Smooth muscle cell (in vitro differentiated cells): ENCODE results near the gene CXCR2. TPM values are rescaled to one million over a fixed set of nuclear protein-coding genes. Genes with fewer than 3 reads are reported as not detected.

Experiments
- DNase-seq: peaks from one replicate; lab custom pipeline; 2025; ENCODE audit not compliant: unreplicated experiment; lab: John Stamatoyannopoulos, UW
- H2AFZ ChIP-seq: fragments of 200-600 bp; sonication (generic); 2 replicates; pipeline ENCODE4 v1.6.0; 2016; ENCODE audit warnings: antibody characterized with exemption, low read depth, mild to moderate bottlenecking
- H3F3A ChIP-seq: fragments of 200-600 bp; sonication (generic); 2 replicates; pipeline ENCODE4 v1.6.0; 2017; ENCODE audit warnings: antibody characterized with exemption, low read depth
- H3K27ac ChIP-seq: fragments of 200-600 bp; sonication (generic); 2 replicates; pipeline ENCODE4 v1.5.1; 2016; ENCODE audit warnings: low read depth, mild to moderate bottlenecking
- H3K27me3 ChIP-seq: fragments of 200-600 bp; sonication (generic); 2 replicates; pipeline ENCODE4 v1.6.1; 2016; ENCODE audit warnings: low read depth, mild to moderate bottlenecking
- H3K36me3 ChIP-seq: fragments of 200-600 bp; sonication (generic); 2 replicates; pipeline ENCODE4 v1.5.1; 2016; ENCODE audit warnings: low read depth
- H3K4me1 ChIP-seq: fragments of 200-600 bp; sonication (generic); 2 replicates; pipeline ENCODE4 v1.5.1; 2016; ENCODE audit warnings: low read depth
- H3K4me2 ChIP-seq: fragments of 200-600 bp; sonication (generic); 2 replicates; pipeline ENCODE4 v1.6.0; 2016; ENCODE audit warnings: mild to moderate bottlenecking
- H3K4me3 ChIP-seq: fragments of 200-600 bp; sonication (generic); 2 replicates; pipeline ENCODE4 v1.5.1; 2016; ENCODE audit warnings: mild to moderate bottlenecking
- H3K79me2 ChIP-seq: fragments of 200-600 bp; sonication (generic); 2 replicates; pipeline ENCODE4 v1.6.0; 2016; ENCODE audit warnings: low read depth, mild to moderate bottlenecking
- H3K9ac ChIP-seq: fragments of 200-600 bp; sonication (generic); 2 replicates; pipeline ENCODE4 v1.6.0; 2016; ENCODE audit warnings: low read depth
- H3K9me3 ChIP-seq: fragments of 200-600 bp; sonication (generic); replicated peaks from 2 replicates; pipeline ENCODE4 v1.5.1; 2016; ENCODE audit warnings: low read depth
- H4K20me1 ChIP-seq: fragments of 200-600 bp; sonication (generic); 2 replicates; pipeline ENCODE4 v1.6.0; 2016; ENCODE audit warnings: low read depth
- CTCF ChIP-seq: fragments of 200-600 bp; sonication (generic); IDR thresholded peaks from 2 replicates; pipeline ENCODE4 v1.5.1; 2017; ENCODE audit warnings: borderline replicate concordance, mild to moderate bottlenecking, antibody characterized with exemption; ENCODE audit not compliant: insufficient read depth, poor library complexity, severe bottlenecking
- WGBS: methylation state at CpG from one replicate; pipeline ENCODE4 v1.1.7; 2016; ENCODE audit warnings: low lambda C conversion rate; 5-methylcytosine and 5-hydroxymethylcytosine counted together
- polyA plus RNA-seq: library from polyadenylated mRNA; unstranded; fragments of >200 nt; fragmentation: Nextera tagmentation; extraction: Ambion mirVana; gene quantifications from 2 replicates; pipeline ENCODE4 v1.2.1, GENCODE V29; 2016
- total RNA-seq: library from RNA; depleted of rRNA; stranded (reverse); fragments of >200 nt; gene quantifications from 2 replicates; pipeline ENCODE4 v1.2.3, GENCODE V29; 2014

The CXCR2 gene
- total and polyA plus RNA-seq, 2 experiments from 2014 or later: 0.24 TPM; not detected in 1

GRCh38 chr2:218123986-218124385 lies 1.8 kb upstream of the CXCR2 start:
- no peak overlapping the region for H3K27ac ChIP-seq
- no peak overlapping the region for H2AFZ ChIP-seq
- no peak for TF ChIP-seq CTCF
- no peak overlapping the region for H3K9ac ChIP-seq
- no peak for DNase-seq
- H3K4me1 ChIP-seq: peaks cover 9% of the 10 kb centered on the region
- no peaks in the 10 kb centered on the region for H3K79me2 ChIP-seq
- WGBS: 56% methylated on average over 4 of the region's 4 CpGs
- no peaks in the 10 kb centered on the region for H4K20me1 ChIP-seq
- H3K36me3 ChIP-seq: no peaks in the 10 kb centered on the region
- no peaks in the 10 kb centered on the region for H3F3A ChIP-seq
- H3K4me3 ChIP-seq: no peak overlapping the region
- no peaks in the 10 kb centered on the region for H3K27me3 ChIP-seq
- H3K4me2 ChIP-seq: no peak overlapping the region
- no peaks in the 10 kb centered on the region for H3K9me3 ChIP-seq

- Histone ChIP-seq H3K27ac (no peak overlapping the region), H3K4me1 (peaks cover 9% of the 10 kb centered on the region), H3K9ac (no peak overlapping the region), H3K4me3 (no peak overlapping the region), H2AFZ (no peak overlapping the region), H3K9me3 (no peaks in the 10 kb centered on the region), H3K36me3 (no peaks in the 10 kb centered on the region), H3K27me3 (no peaks in the 10 kb centered on the region), H3K4me2 (no peak overlapping the region), H3F3A (no peaks in the 10 kb centered on the region), H3K79me2 (no peaks in the 10 kb centered on the region), H4K20me1 (no peaks in the 10 kb centered on the region)
- WGBS: 55% methylated on average over 4 of the region's 4 CpGs
- no peak for DNase-seq
- TF ChIP-seq CTCF: no peak
Measured at GRCh38 chr2:218125095-218125494, 733 bp upstream of the CXCR2 start.

- Histone ChIP-seq H3K27ac (no peak overlapping the region), H3K36me3 (no peaks in the 10 kb centered on the region), H3K4me2 (no peak overlapping the region), H2AFZ (no peak overlapping the region), H3K9ac (no peak overlapping the region), H3F3A (no peaks in the 10 kb centered on the region), H3K27me3 (no peaks in the 10 kb centered on the region), H3K4me1 (peaks cover 9% of the 10 kb centered on the region), H3K4me3 (no peak overlapping the region), H4K20me1 (no peaks in the 10 kb centered on the region), H3K79me2 (no peaks in the 10 kb centered on the region), H3K9me3 (no peaks in the 10 kb centered on the region)
- DNase-seq: no peak
- WGBS: 92% methylated on average over 3 of the region's 3 CpGs
- TF ChIP-seq CTCF: no peak
Measured at GRCh38 chr2:218127929-218128455, 2.2 kb downstream of the CXCR2 start.

- 92% methylated on average over 6 of the region's 6 CpGs for WGBS
- no peak for TF ChIP-seq CTCF
- H3K79me2 ChIP-seq: no peaks in the 10 kb centered on the region
- no peaks in the 10 kb centered on the region for H4K20me1 ChIP-seq
- no peak overlapping the region for H3K4me2 ChIP-seq
- DNase-seq: no peak
- H3K4me3 ChIP-seq: no peak overlapping the region
- no peaks in the 10 kb centered on the region for H3F3A ChIP-seq
- H3K27ac ChIP-seq: peak overlapping the region; percentile 64
- H3K36me3 ChIP-seq: no peaks in the 10 kb centered on the region
- no peaks in the 10 kb centered on the region for H3K9me3 ChIP-seq
- H3K9ac ChIP-seq: no peak overlapping the region
- peaks cover 9% of the 10 kb centered on the region for H3K4me1 ChIP-seq
- H2AFZ ChIP-seq: no peak overlapping the region
- no peaks in the 10 kb centered on the region for H3K27me3 ChIP-seq
Measured at GRCh38 chr2:218128781-218129457, 3.1 kb downstream of the CXCR2 start.
